Activated CD8-positive, alpha-beta T cell treated with anti-CD3 and anti-CD28 coated beads for 36 hours (primary cell): Measurements from ENCODE around the gene CAND2. TPM values are rescaled to one million over a fixed set of nuclear protein-coding genes. Genes with fewer than 3 reads are reported as not detected.

ENCODE experiments used
- ATAC-seq: fragments of 200-7000 bp; cut with Tn5 transposase; one replicate; pipeline ENCODE4 v1.10.0; 2021; ENCODE audit warnings: mild to moderate bottlenecking, moderate library complexity
- CTCF ChIA-PET: fragments of 350-600 bp; sonication (Branson Sonifier 250); formaldehyde crosslinking; loops from one replicate; lab custom pipeline; 2021; ENCODE audit warnings: antibody characterized with exemption; lab: Charles Lee
- POLR2A ChIA-PET: fragments of 350-600 bp; sonication (Branson Sonifier 250); formaldehyde crosslinking; loops from one replicate; lab custom pipeline; 2021; ENCODE audit warnings: antibody characterized with exemption; lab: Charles Lee
- DNase-seq: peaks from one replicate; pipeline ENCODE4 v3.0.0-alpha.2; 2020
- H3K27ac Mint-ChIP-seq: one replicate; pipeline ENCODE4 v1.8.0; 2021; ENCODE audit warnings: mild to moderate bottlenecking, mixed read lengths
- H3K27me3 Mint-ChIP-seq: one replicate; pipeline ENCODE4 v1.8.0; 2021; ENCODE audit warnings: mixed read lengths
- H3K36me3 Mint-ChIP-seq: one replicate; pipeline ENCODE4 v1.8.0; 2021; ENCODE audit warnings: low read depth, mixed read lengths
- H3K4me1 Mint-ChIP-seq: one replicate; pipeline ENCODE4 v1.8.0; 2021; ENCODE audit warnings: low read depth, mixed read lengths
- H3K4me3 Mint-ChIP-seq: one replicate; pipeline ENCODE4 v1.8.0; 2021; ENCODE audit warnings: mild to moderate bottlenecking, moderate library complexity, mixed read lengths
- H3K9me3 Mint-ChIP-seq: one replicate; pipeline ENCODE4 v1.8.0; 2021; ENCODE audit warnings: mixed read lengths
- CTCF ChIP-seq: fragments of 200-600 bp; IDR thresholded peaks from one replicate; pipeline ENCODE4 v1.8.0; 2022; ENCODE audit warnings: antibody characterized with exemption, mild to moderate bottlenecking
- intact Hi-C: fragments of 100-400 bp; cut with micrococcal nuclease; formaldehyde crosslinking; loops from one replicate; pipeline ENCODE4 v1.10.0; 2022
- total RNA-seq, 2 experiments: library from RNA; stranded (reverse); gene quantifications; one replicate each; pipeline ENCODE4 v1.2.3, GENCODE V29; 2021

The CAND2 gene
- total RNA-seq, 2 experiments from 2014 or later = 1.5 to 1.9 TPM

DNA sequence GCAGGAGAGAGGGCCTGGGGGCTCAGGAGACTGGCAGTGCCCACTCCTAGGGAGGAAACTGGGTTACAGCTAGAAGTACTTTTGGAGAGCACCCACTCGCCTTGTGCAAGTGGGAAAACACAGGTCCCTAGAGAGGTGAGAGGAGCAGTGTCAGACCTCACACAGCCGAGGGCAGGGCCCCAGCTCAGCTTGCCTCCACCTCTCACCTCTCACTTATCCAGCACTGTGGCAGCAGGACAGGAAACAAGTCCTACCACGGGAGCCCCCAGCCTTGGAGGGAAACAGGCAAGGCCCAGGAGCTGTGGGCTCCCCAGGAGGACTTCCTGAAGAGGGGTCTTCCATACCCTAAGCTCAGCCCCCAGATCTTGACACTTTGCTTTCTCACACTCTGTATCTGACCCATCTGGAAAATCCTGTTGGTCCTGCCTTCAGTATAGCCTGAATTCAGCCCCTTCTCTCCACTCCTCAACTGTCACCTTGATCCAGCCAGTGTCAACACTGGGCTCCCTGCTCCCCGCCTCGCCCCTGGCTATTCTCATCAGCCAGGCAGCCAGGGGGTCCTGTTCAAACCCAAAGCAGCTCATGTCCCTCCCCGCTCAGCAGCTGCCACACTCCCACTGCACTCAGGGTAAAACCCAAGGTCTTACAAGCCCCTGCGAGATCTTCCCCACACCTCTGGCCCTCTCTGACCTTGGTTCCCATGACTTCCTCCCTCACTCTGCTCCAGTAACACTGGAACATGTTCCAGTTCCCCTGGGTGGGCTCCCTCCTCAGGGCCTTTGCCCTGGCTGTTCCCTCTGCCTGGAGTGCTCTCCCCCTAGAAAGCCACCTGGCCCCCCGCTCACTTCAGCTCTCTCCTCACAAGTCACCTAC lies 36.6 kb upstream of the CAND2 start:
- no peak for TF ChIP-seq CTCF
- CTCF ChIA-PET = interaction anchor here (0.5 to 1.3 kb wide), 2 partner anchors 27 to 956 kb away, joined by 3 to 5 read pairs; no protein-coding TSS in a partner anchor
- intact Hi-C loops = no loop called here
- no peak overlapping the region for H3K27ac Mint-ChIP-seq
- peaks cover 8% of the 10 kb centered on the region for H3K27me3 Mint-ChIP-seq
- ATAC-seq (no peak), DNase-seq (no peak)
- no peaks in the 10 kb centered on the region for H3K36me3 Mint-ChIP-seq
- POLR2A ChIA-PET = interaction anchor here (0.7 to 1.0 kb wide), 2 partner anchors 40 to 371 kb away, joined by 3 read pairs; no protein-coding TSS in a partner anchor
- H3K4me3 Mint-ChIP-seq = no peak overlapping the region
- H3K9me3 Mint-ChIP-seq = no peaks in the 10 kb centered on the region
- peaks cover 9% of the 10 kb centered on the region for H3K4me1 Mint-ChIP-seq

GRCh38 chr3:12764171-12764776 lies 32.2 kb upstream of the CAND2 start:
- intact Hi-C loops = no loop called here
- no peak overlapping the region for H3K27ac Mint-ChIP-seq
- ChIA-PET POLR2A (interaction anchor here (0.6 kb wide), 1 partner anchor 36 kb away, joined by 3 read pairs; no protein-coding TSS in a partner anchor), CTCF (interaction anchor here (1.3 to 2.1 kb wide), 3 partner anchors 10 to 46 kb away, joined by 3 to 6 read pairs (median 5); no protein-coding TSS in a partner anchor)
- H3K4me3 Mint-ChIP-seq = no peak overlapping the region
- DNase-seq (no peak), ATAC-seq (no peak)
- no peaks in the 10 kb centered on the region for H3K9me3 Mint-ChIP-seq
- no peak for TF ChIP-seq CTCF
- no peaks in the 10 kb centered on the region for H3K4me1 Mint-ChIP-seq
- H3K36me3 Mint-ChIP-seq = no peaks in the 10 kb centered on the region
- H3K27me3 Mint-ChIP-seq = peaks cover 2% of the 10 kb centered on the region

- no peak for ATAC-seq
- CTCF ChIA-PET = interaction anchor here (2.5 kb wide), 1 partner anchor 43 kb away, joined by 9 read pairs; no protein-coding TSS in a partner anchor
- H3K27ac Mint-ChIP-seq = no peak overlapping the region
- H3K36me3 Mint-ChIP-seq = no peaks in the 10 kb centered on the region
- intact Hi-C loops = no loop called here
- no peak for DNase-seq
- no peaks in the 10 kb centered on the region for H3K9me3 Mint-ChIP-seq
- TF ChIP-seq CTCF = no peak
- no peak overlapping the region for H3K4me3 Mint-ChIP-seq
- H3K4me1 Mint-ChIP-seq = no peaks in the 10 kb centered on the region
- POLR2A ChIA-PET = no interaction called here
- H3K27me3 Mint-ChIP-seq = no peaks in the 10 kb centered on the region
Measured at GRCh38 chr3:12766541-12766940, 29.9 kb upstream of the CAND2 start.

DNA sequence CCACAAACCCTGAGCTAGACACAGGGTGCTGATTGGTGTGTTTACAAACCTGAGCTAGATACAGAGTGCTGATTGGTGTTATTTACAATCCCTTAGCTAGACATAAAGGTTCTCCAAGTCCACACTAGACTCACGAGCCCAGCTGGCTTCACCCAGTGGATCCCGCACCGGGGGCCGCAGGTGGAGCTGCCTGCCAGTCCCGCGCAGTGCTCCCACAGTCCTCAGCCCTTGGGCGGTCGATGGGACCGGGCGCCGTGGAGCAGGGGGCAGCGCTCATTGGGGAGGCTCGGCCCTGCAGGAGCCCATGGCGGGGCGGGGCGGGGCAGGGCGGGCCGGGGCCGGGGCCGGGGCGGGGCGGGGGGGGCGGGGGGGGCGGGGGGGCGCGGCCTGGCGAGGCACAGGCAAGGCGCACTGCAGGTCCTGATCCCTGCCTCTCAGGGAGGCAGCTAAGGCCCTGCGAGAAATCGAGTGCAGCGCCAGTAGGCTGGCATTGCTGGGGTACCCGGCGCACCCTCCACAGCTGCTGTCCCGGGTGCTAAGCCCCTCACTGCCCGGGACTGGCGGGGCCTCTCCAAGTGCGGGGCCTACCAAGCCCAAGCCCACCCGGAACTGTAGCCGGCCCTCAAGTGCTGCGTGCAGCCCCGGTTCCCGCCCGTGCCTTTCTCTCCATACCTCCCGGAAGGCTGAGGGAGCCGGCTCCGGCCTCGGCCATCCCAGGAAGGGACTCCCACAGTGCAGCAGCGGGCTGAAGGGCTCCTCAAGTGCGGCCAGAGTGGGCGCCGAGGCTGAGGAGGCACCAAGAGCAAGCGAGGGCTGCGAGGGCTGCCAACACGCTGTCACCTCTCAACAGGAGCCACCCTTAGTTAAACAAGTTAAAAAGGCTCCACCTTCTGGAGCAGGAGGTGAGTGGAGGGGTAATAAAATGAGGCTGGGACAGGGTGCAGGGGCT lies 27.6 kb upstream of the CAND2 start:
- CTCF ChIA-PET = interaction anchor here (0.6 to 2.5 kb wide), 2 partner anchors 41 to 1497 kb away, joined by 3 to 9 read pairs; partner anchors contain the start of gene ATG7

More for the DNA sequence above, 27.6 kb upstream of the CAND2 start:
- H3K4me1 Mint-ChIP-seq = peaks cover 9% of the 10 kb centered on the region
- no peaks in the 10 kb centered on the region for H3K36me3 Mint-ChIP-seq
- no peak overlapping the region for H3K4me3 Mint-ChIP-seq
- POLR2A ChIA-PET = interaction anchor here (1.4 kb wide), 1 partner anchor 10 kb away, joined by 5 read pairs; the partner anchor contains the start of gene TMEM40
- H3K9me3 Mint-ChIP-seq = peaks cover 2% of the 10 kb centered on the region
- TF ChIP-seq CTCF = no peak
- H3K27ac Mint-ChIP-seq = no peak overlapping the region
- intact Hi-C loops = no loop called here
- ATAC-seq = no peak
- no peaks in the 10 kb centered on the region for H3K27me3 Mint-ChIP-seq
- DNase-seq = no peak
